ENCODE measurements around the gene HSPBP1.

HSPBP1 gene

GRCh38 chr19:55279770-55280643 lies at the start of gene HSPBP1 (continued):
- TF ChIP-seq ZNF529 (tag by site-specific recombination; IDR thresholded peaks at IDR 0.05; ENCODE audit: insufficient replicate concordance) (no peak), ZNF785 (tag by site-specific recombination; IDR thresholded peaks at IDR 0.05) (no peak), AEBP2 (tag by site-specific recombination; IDR thresholded peaks at IDR 0.05; ENCODE audit: borderline replicate concordance) (no peak), ZNF404 (tag by site-specific recombination; IDR thresholded peaks at IDR 0.05) (no peak), ZNF580 (tag by site-specific recombination; IDR thresholded peaks at IDR 0.05) (peak; percentile 99), ZBTB17 (tag by site-specific recombination; IDR thresholded peaks at IDR 0.05) (peak; percentile 75), ZNF423 (tag by site-specific recombination; IDR thresholded peaks at IDR 0.05) (no peak), ZNF544 (tag by site-specific recombination; IDR thresholded peaks at IDR 0.05) (no peak), ZNF660 (tag by site-specific recombination; IDR thresholded peaks at IDR 0.05) (peak; percentile 74), ZNF629 (tag by site-specific recombination; IDR thresholded peaks at IDR 0.05) (peak; percentile 95), WT1 (tag by site-specific recombination; IDR thresholded peaks at IDR 0.05) (peak; percentile 29; the same call in 1 of the 2 replicates), HOXA7 (CRISPR knock-in tag; IDR thresholded peaks at IDR 0.05; ENCODE audit: borderline replicate concordance) (no peak), GLI4 (tag by site-specific recombination; IDR thresholded peaks at IDR 0.05) (peak; percentile 49; the same call in 1 of the 2 replicates), ZNF501 (tag by site-specific recombination; IDR thresholded peaks at IDR 0.05) (peak; percentile 59; the same call in 1 of the 2 replicates), ZNF302 (tag by site-specific recombination; IDR thresholded peaks at IDR 0.05; ENCODE audit: low read depth) (no peak), PRDM6 (tag by site-specific recombination; IDR thresholded peaks at IDR 0.05) (no peak), ZNF76 (tag by site-specific recombination; IDR thresholded peaks at IDR 0.05; ENCODE audit: borderline replicate concordance, low read depth) (peak; percentile 43; the same call in 1 of the 2 replicates), ZNF23 (tag by site-specific recombination; IDR thresholded peaks at IDR 0.05; ENCODE audit: borderline replicate concordance) (no peak), ZBTB7A (tag by site-specific recombination; IDR thresholded peaks at IDR 0.05; ENCODE audit: low read depth) (peak; percentile 73), KLF17 (tag by site-specific recombination; IDR thresholded peaks at IDR 0.05) (peak; percentile 53; the same call in 1 of the 2 replicates), ZNF18 (tag by site-specific recombination; IDR thresholded peaks at IDR 0.05) (no peak), PATZ1 (tag by site-specific recombination; IDR thresholded peaks at IDR 0.05) (peak; percentile 70), KLF16 (tag by site-specific recombination; IDR thresholded peaks at IDR 0.05) (peak; percentile 97), MYNN (tag by site-specific recombination; IDR thresholded peaks at IDR 0.05; ENCODE audit: borderline replicate concordance) (peak; percentile 79; the same call in 1 of the 2 replicates), ZNF624 (tag by site-specific recombination; IDR thresholded peaks at IDR 0.05) (no peak), ZFHX2 (tag by site-specific recombination; conservative IDR thresholded peaks at IDR 0.05) (peak; percentile 49), ZNF335 (tag by site-specific recombination; conservative IDR thresholded peaks at IDR 0.05) (peak; percentile 89), FEZF1 (tag by site-specific recombination; IDR thresholded peaks at IDR 0.05) (no peak; the same call in 1 of the 2 replicates), ZXDB (tag by site-specific recombination; IDR thresholded peaks at IDR 0.05) (peak; percentile 82), ZSCAN4 (tag by site-specific recombination; IDR thresholded peaks at IDR 0.05) (no peak), SP7 (tag by site-specific recombination; IDR thresholded peaks at IDR 0.05) (peak; percentile 71)

Data from HEK293 (cell line).